Epithelial cell of proximal tubule (primary cell): ENCODE measurements around the gene PCDH7. TPM values are rescaled to one million over a fixed set of nuclear protein-coding genes. Genes with fewer than 3 reads are reported as not detected.

Source experiments
- DNase-seq: peaks from one replicate; pipeline ENCODE4 v3.0.0-alpha.2; 2011; ENCODE audit warnings: low read depth
- H3K4me3 ChIP-seq: 2 replicates; pipeline ENCODE4 v1.5.1; 2011; ENCODE audit warnings: low read depth, mild to moderate bottlenecking, low read length
- total RNA-seq: library from RNA; depleted of rRNA; stranded (reverse); fragments of >200 nt; gene quantifications from 2 replicates; pipeline ENCODE4 v1.2.3, GENCODE V29; 2015
- TF ChIP-seq, protein P1 (sequence below): conservative IDR thresholded peaks from 2 replicates; pipeline ENCODE4 v1.5.1; 2012; ENCODE audit warnings: low read depth, mild to moderate bottlenecking, low read length

The PCDH7 gene
- total RNA-seq, 1 donor from 2014 or later = 1.9 TPM

DNA sequence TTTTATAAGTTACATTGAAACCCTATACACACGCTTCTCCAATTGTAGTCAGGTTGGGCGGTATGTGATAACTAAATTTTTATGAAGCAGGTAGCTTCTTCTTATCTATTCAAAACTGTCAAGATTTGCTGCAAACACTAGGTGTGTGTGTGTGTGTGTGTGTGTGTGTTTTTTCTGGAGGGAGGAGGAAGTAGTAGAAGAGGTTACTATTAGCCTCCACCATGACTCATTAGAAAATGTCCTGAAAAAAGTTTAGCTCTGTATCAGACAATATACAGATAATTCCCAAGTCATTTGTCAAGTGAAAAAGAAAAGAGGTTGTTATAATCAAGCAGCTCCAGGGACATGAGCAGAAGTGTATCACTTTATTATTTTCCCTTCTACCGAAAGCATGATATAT, 33.9 kb downstream of the PCDH7 start:
- H3K4me3 ChIP-seq = no peak overlapping the region
- no peak for DNase-seq
- TF ChIP-seq, protein P1, sequence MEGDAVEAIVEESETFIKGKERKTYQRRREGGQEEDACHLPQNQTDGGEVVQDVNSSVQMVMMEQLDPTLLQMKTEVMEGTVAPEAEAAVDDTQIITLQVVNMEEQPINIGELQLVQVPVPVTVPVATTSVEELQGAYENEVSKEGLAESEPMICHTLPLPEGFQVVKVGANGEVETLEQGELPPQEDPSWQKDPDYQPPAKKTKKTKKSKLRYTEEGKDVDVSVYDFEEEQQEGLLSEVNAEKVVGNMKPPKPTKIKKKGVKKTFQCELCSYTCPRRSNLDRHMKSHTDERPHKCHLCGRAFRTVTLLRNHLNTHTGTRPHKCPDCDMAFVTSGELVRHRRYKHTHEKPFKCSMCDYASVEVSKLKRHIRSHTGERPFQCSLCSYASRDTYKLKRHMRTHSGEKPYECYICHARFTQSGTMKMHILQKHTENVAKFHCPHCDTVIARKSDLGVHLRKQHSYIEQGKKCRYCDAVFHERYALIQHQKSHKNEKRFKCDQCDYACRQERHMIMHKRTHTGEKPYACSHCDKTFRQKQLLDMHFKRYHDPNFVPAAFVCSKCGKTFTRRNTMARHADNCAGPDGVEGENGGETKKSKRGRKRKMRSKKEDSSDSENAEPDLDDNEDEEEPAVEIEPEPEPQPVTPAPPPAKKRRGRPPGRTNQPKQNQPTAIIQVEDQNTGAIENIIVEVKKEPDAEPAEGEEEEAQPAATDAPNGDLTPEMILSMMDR = no peak

DNA sequence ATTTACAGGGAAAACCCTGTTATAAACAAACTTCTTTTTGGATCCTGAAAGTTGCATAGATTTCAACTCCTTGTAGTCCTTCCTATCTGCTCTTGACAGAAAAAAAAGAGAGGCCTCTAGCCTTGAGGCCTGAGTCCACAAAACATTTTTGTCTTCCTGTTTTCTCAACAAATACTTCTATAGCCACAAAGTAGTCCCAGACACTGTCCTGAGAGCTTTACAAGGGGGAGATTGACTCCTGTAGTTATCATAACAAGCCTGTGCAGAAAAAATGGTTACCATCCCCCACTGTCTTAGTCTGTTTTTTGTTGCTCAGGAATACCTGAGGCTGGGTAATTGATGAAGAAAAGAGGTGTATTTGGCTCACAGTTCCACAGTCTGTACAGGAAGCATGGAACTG, 35.2 kb downstream of the PCDH7 start:
- DNase-seq = no peak
- no peak overlapping the region for H3K4me3 ChIP-seq
- TF ChIP-seq, protein P1 = no peak

DNA sequence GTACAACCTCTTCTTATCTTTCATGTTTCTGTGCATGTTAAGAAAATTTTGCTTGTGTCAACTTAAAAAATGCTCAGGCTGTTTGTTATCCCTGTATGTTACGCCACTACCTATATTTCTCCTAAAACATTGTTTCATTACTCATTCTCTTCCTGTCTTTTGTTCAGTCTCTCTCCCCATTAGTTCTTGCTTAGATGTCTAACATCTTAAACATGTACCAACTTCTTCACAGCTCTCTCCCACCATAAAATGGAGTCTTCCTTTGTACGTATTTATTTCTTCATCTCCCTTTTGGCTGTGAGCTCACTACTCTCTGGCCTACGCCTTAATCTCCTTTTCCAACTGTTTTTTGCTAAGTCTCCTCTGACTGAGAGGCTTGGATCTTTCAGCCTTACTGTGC, 36.4 kb downstream of the PCDH7 start:
- DNase-seq = no peak
- no peak overlapping the region for H3K4me3 ChIP-seq
- TF ChIP-seq, protein P1 = no peak

DNA sequence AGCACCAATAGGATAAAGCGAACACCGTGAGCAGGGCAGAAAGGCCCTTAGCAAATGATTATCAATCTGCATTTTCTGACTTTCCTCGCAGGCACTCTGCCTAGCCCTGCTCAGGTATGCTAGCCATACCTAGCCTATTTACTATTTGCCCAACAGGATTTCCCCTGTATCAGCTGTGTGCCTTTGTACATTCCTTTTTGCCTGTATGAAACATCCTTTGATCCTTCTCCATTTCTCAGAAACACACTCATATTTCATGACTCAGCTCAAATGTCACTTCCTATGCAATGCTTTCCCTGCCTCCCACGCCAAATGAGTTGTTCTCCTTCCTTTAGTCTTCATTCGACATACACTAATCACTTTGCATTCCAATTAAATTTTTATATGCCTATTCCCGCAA, 37.2 kb downstream of the PCDH7 start:
- DNase-seq = peak; percentile 35
- H3K4me3 ChIP-seq = no peak overlapping the region
- TF ChIP-seq, protein P1 = no peak

DNA sequence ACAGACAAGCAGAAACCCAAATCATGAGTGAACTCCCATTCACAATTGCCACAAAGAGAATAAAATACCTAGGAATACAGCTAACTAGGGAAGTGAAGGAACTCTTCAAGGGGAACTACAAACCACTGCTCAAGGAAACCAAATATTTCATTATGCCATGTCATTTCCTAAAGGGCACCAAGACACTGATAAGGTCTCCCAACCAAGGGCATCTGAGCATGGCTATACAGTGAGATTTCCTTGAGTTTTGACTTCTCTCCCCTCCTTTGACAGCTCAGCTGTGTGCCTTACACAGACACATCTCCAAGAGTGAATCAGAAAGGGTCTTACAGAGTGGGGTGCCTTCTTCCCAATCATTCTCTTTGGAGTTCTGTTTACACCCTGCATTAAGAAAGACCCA, 40.4 kb downstream of the PCDH7 start:
- no peak overlapping the region for H3K4me3 ChIP-seq
- DNase-seq = no peak
- TF ChIP-seq, protein P1 = no peak

DNA sequence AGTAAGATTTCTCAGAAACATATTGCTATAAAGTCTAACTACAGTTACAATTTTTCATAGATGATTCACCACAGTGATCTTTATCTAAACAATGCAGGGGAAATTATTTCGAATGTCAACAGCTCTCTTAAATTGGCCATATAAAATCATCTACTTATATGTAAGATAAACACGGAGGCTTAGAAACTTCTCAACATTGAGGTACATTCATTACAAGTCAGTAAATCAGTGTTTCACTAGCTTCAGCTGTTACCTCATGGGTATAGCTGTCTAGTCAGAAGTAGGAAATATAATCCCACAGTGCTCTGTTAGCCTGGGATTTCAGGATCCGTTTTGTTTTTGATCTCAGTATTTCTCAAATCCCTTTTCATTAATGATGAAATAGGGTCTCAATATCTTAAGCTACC, 43.2 kb downstream of the PCDH7 start:
- TF ChIP-seq, protein P1 = no peak
- DNase-seq = no peak

DNA sequence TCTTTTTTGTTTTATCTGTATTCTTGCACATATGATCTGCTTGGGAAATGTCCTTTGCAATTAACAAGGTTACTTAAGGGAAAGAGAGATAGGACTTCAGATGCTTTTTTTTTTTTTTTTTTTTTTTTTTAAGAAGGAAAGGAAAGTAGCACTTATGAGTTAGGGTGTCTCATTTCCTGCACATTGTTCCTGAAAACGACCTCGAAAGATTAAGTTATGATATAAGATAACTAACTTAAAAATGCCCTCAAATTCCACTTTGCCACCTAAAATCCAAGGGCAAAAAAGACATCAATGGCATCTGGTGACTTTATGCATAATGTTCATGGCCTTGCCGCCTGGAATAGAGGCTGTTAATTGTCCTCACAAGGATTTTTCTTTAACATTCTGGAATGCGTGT, 44.9 kb downstream of the PCDH7 start:
- TF ChIP-seq, protein P1 = no peak
- no peak for DNase-seq
- H3K4me3 ChIP-seq = no peak overlapping the region

More for the DNA sequence above, 43.2 kb downstream of the PCDH7 start:
- H3K4me3 ChIP-seq = no peak overlapping the region
